Activated CD8-positive, alpha-beta memory T cell treated with anti-CD3 and anti-CD28 coated beads for 36 hours (primary cell): ENCODE data around the gene ATF4. TPM values are rescaled to one million over a fixed set of nuclear protein-coding genes. Genes with fewer than 3 reads are reported as not detected.

Source experiments
- CTCF ChIA-PET: fragments of 350-600 bp; sonication (Branson Sonifier 250); formaldehyde crosslinking; loops from one replicate; lab custom pipeline; 2021; ENCODE audit warnings: antibody characterized with exemption; lab: Charles Lee
- POLR2A ChIA-PET: fragments of 350-600 bp; sonication (Branson Sonifier 250); formaldehyde crosslinking; loops from one replicate; lab custom pipeline; 2021; ENCODE audit warnings: antibody characterized with exemption; lab: Charles Lee
- total RNA-seq, 2 experiments: library from RNA; stranded (reverse); gene quantifications; one replicate each; pipeline ENCODE4 v1.2.3, GENCODE V29; 2021

ATF4 gene
- total RNA-seq, 2 experiments from 2014 or later: 816 to 818 TPM

DNA sequence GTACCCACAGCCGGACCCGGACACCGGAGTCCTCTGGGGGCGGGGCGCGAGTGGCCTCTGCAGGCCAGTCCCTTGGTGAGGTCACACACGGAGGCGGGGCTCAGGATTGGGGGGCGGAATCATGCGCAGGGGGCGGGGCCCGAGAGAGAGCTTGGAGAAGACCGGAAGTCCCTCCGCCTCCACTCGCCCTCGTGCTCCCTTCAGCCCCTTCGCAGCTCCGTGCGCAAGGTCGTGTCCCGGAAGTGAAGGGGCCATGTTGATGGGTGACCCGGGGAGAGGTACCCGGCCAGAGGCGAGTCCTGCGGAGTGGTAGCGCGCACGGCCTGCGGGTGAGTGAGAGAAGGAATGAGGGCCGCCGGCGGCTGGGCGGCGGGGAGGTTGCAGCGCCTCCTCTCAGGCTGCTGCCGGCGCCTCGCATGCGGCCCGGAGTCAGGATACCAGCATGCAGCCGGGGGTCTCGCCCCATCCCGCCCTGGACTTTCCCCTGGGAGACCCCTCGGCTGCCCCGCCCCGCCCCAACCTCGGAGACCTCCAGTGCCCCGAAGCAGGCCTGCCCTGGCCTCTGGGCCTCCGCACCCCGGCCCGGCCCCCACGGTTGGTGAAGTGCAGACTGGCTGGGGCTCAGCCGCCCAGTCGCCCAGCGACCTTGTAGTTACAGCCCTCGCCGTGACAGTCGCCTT lies 18.1 kb upstream of the ATF4 start, which contains the start of gene MIEF1:
TSS of gene MIEF1 (plus strand) at position 182 of the 680 bp plus-strand sequence. CDS start 9,005 bp downstream, outside the sequence.
- ChIA-PET POLR2A (interaction anchor here (0.6 to 3.3 kb wide), 7 partner anchors 15 to 223 kb away, joined by 3 to 26 read pairs (median 5); partner anchors contain the start of genes ATF4 and RPL3), CTCF (interaction anchor here (0.6 to 3.9 kb wide), 6 partner anchors 9 to 27 kb away, joined by 3 to 18 read pairs (median 4); partner anchors contain the start of gene ATF4)

DNA sequence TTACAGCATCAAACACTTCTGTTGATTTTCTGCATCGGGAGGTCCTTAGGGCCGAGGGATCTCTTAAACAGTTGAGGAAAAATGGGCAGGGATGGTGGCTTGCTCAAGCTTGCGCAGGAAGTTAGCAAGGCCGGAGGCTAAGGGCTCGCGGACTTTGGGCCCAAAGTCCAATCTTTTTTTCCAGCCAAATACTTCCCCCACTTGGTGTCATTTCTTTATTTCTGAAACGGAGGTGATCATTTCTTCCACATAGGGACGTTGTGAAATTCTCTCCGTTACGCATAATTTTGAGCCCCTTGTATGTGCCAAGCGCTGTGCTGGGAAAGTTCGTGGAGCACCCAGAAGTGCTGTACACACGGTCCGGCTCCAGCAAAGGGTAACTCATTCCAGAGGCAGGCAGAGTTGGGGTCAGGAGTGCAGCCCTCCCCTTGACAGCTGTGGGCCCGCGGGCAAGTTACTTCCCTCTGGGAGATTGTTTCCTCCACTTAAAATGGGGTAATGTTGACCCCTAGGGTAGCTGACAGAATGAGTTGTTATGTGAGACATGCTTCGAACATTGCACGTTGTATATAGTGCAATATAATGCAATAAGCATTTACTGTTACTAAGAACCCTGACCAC lies 17.5 kb upstream of the ATF4 start:
- POLR2A ChIA-PET: interaction anchor here (1.2 to 3.3 kb wide), 3 partner anchors 13 to 20 kb away, joined by 4 to 26 read pairs (median 8); partner anchors contain the start of gene ATF4
- CTCF ChIA-PET: interaction anchor here (0.6 to 3.9 kb wide), 3 partner anchors 10 to 934 kb away, joined by 3 to 18 read pairs (median 11); no protein-coding TSS in a partner anchor

DNA sequence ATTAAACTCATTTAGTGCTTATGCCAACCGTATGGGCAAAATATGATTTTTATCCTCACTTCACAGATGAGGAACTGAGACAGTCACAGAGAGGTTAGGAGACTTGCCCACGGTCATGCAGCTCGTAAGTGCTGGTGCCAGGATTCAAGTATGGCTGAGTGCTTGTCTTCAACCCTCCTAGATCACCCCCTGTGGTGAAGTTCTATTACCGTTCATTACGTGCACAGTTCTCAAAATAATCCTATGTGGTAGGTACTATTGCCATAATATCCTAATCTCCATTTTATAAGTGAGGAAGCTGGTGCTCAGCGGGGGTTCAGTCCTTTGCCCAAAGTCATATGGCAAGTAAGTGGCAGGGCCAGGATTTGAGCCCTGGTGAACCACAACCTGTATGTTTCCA lies 16.7 kb upstream of the ATF4 start:
- CTCF ChIA-PET: interaction anchor here (0.6 to 3.9 kb wide), 3 partner anchors 10 to 933 kb away, joined by 3 to 18 read pairs (median 5); no protein-coding TSS in a partner anchor
- POLR2A ChIA-PET: interaction anchor here (1.2 to 3.3 kb wide), 2 partner anchors 12 to 17 kb away, joined by 4 to 26 read pairs; partner anchors contain the start of gene ATF4

DNA sequence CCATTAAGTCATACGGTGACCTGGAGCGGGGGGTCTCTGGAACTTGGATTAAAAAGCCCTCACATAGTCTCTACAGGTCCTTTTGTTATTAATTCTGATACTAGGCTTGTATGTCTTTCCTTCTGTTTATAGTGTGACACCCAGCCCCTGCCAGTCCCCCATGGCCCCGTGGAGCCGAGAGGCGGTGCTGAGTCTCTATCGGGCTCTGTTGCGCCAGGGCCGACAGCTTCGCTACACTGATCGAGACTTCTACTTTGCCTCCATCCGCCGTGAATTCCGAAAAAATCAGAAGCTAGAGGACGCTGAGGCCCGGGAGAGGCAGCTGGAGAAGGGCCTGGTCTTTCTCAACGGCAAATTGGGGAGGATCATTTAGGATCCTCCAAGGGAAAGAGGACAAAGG lies 16.3 kb upstream of the ATF4 start:
- POLR2A ChIA-PET: interaction anchor here (1.2 to 3.3 kb wide), 2 partner anchors 12 to 16 kb away, joined by 4 to 26 read pairs; partner anchors contain the start of gene ATF4
- CTCF ChIA-PET: interaction anchor here (2.1 to 3.9 kb wide), 2 partner anchors 9 to 10 kb away, joined by 5 to 18 read pairs; no protein-coding TSS in a partner anchor

DNA sequence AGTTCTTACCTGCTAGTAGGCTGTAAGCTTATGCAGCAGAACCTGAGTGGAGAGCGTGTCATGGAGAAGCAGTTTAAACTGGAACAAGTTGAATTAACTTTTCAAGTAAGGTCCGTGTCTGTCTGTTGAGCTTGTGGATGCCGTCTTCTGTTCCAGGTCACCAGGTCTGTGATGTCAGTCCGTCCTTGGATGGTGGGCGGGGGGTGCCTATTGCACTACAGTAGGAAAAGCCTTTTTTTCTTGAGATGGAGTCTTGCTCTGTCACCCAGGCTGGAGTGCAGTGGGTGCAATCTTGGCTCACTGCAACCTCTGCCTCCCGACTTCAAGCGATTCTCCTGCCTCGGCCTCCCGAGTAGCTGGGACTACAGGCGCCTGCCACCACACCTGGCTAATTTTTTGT lies 13.3 kb upstream of the ATF4 start:
- CTCF ChIA-PET: interaction anchor here (0.7 kb wide), 1 partner anchor 10 kb away, joined by 4 read pairs; no protein-coding TSS in a partner anchor
- POLR2A ChIA-PET: interaction anchor here (0.7 to 0.8 kb wide), 2 partner anchors 13 kb away, joined by 3 to 4 read pairs; partner anchors contain the start of gene ATF4

DNA sequence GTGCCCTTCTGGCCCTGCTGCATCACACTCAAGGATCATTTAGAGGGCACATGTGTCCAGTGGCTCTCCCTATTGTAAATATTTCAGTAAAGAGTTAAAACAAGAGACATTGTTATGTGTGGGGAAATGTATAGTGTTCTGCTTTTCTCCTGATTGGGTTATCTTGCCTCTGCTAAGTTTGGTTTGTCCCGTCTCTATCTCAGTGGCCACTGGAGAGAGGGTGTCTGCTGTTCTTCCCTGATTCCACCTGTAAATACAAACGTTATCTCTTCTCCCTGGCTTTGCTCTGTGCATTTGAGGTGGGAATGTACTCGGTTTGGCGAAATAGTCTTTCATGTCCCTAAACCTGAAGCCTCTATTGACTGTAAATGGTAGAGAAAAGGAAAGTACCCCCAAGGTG lies 12.0 kb upstream of the ATF4 start:
- CTCF ChIA-PET: no interaction called here

DNA sequence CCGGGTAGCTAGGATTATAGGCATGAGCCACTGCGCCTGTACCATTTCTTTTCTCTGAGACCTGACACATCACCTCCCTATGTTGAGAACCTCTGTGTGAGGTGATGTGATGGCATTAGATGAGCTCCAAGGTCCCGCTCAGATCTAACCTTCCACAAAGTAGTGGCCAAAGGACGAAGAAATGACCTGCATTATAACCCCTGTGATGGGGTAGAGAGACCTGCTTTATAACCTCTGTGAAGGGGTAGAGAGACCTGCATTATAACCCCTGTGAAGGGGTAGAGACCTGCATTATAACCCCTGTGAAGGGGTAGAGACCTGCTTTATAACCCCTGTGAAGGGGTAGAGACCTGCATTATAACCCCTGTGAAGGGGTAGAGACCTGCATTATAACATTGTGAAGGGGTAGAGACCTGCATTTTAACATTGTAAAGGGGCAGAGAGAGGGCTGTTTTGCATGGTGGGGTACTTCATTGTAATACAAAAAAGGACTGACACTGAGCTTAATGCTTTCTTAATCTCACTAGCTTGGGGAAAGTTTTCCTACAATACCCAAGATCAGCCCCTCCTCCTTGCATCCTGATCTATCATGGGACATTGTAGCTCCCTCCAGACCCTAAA lies 9.7 kb upstream of the ATF4 start:
- POLR2A ChIA-PET: no interaction called here
- CTCF ChIA-PET: interaction anchor here (1.3 to 1.8 kb wide), 3 partner anchors 14 to 18 kb away, joined by 4 to 10 read pairs (median 4); no protein-coding TSS in a partner anchor

More for the DNA sequence above, 12.0 kb upstream of the ATF4 start:
- POLR2A ChIA-PET: interaction anchor here (0.6 kb wide), 1 partner anchor 203 kb away, joined by 3 read pairs; no protein-coding TSS in a partner anchor

DNA sequence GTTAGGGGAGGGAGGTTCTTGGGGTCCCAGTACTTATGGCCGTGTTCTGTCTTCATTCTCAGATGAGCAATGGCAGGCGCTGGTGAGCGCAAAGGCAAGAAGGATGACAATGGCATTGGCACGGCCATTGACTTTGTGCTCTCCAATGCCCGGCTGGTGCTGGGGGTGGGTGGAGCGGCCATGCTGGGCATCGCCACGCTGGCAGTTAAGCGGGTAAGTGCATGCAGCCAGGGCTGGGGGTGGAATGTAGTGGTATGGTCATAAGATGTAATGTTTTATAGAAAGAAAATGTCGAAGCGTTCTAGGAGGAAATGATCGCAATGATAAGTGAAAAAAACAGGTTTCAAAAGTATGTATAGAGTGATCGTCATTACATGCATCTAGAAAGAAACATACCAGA lies 9.1 kb upstream of the ATF4 start:
- CTCF ChIA-PET: no interaction called here
- POLR2A ChIA-PET: no interaction called here

DNA sequence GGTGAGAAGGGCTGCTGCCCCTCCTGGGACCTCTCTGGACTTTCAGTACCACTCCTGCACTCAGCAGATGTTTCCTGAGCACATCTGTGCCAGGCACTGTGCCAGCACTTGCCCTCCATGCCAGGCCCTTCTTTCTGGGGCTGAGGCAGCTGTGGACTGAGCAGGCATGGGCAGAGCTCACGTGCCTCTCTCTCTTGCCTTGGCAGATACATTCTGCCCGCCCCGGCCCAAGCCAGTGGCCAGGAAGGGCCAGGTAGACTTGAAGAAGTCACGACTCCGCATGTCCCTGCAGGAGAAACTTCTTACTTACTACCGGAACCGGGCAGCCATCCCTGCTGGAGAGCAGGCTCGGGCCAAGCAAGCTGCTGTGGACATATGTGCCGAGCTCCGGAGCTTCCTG lies 8.3 kb upstream of the ATF4 start:
- CTCF ChIA-PET: interaction anchor here (1.7 to 3.2 kb wide), 2 partner anchors 8 to 18 kb away, joined by 7 to 18 read pairs; partner anchors contain the start of gene MIEF1
- POLR2A ChIA-PET: interaction anchor here (0.7 kb wide), 1 partner anchor 13 kb away, joined by 5 read pairs; no protein-coding TSS in a partner anchor

DNA sequence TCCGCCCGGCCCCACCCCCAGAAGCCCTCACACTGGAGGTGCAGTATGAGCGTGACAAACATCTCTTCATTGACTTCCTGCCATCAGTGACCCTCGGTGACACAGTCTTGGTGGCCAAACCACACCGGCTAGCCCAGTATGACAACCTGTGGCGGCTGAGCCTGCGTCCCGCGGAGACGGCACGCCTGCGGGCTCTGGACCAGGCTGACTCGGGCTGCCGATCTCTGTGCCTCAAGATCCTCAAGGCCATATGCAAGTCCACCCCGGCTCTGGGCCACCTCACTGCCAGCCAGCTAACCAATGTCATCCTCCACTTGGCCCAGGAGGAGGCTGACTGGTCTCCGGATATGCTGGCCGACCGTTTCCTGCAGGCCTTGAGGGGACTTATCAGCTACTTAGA lies 6.6 kb upstream of the ATF4 start:
- CTCF ChIA-PET: interaction anchor here (1.4 to 3.2 kb wide), 3 partner anchors 10 to 20 kb away, joined by 7 to 18 read pairs (median 8); partner anchors contain the start of gene MIEF1

DNA sequence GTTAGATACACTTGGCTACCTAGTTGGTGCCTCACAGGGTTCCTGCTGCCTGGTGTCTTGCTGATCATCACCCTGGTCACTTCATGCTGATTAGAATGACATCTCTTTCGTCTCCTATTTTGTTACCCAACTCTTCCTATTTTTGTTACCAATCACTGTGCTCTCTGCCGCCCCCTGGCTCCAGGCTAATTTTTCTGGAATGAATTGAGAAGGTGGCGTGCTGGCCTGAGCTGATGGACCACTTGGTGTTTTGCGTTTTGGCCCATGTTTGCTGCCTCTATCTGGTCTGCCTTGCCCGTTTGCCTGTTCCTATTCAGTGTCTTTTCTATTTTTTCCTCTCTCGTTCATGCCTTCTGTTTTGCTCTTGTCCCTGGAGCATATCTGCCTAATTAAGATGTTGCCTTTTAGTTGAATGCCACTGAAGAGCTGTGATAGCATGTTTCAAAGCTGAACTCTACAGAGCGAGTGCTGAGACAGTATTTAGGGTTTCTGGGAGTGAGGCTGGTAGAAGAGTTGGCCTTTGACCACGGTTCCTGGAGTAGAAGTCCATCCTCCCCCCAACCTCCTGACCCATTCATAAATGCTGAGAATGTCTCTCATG lies 5.9 kb upstream of the ATF4 start:
- POLR2A ChIA-PET: interaction anchor here (0.5 kb wide), 2 partner anchors 380 to 1682 kb away, joined by 3 to 4 read pairs; no protein-coding TSS in a partner anchor
- CTCF ChIA-PET: interaction anchor here (1.0 to 3.2 kb wide), 5 partner anchors 11 to 21 kb away, joined by 3 to 18 read pairs (median 7); partner anchors contain the start of gene MIEF1

More for the DNA sequence above, 6.6 kb upstream of the ATF4 start:
- POLR2A ChIA-PET: interaction anchor here (0.5 kb wide), 2 partner anchors 380 to 1682 kb away, joined by 3 to 4 read pairs; no protein-coding TSS in a partner anchor

DNA sequence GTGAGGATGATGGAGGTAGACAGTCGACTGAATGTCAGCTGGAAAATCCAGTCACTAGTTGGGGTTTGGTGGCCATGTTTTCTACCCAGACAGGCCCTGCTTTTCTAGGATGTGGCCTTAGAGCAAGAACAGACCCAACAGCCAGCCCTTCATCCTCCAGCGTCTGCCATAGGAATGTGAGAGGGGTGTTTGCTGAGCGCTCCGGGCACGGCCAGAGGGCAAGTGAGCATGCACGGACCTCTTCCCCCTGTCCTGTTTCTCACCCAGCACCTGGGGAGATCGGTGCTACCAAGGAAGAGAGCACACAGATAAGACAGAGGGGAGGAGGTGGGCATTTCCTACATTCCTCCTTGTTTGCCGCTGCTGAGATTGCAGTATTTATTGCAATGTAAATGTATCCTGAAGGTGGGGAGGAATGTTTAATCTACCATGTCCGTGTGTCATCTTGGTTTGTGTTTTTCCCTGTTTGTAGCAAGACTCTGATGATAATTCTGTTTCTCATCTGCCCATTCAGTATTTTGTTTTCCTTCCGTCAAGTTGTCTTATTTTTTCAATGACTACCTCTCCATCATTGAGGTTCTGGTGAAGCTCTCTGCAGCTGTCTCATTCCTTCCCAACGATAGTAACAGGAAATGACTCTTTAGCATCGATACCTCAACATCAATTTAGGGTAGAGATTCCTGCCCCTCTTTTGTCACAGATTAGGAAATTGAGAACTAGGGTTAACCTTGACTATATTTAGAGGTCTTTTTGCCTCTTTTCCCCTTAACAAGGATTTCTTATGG lies 4.9 kb upstream of the ATF4 start:
- POLR2A ChIA-PET: interaction anchor here (0.9 to 2.5 kb wide), 2 partner anchors 12 to 14 kb away, joined by 4 to 9 read pairs; partner anchors contain the start of gene MIEF1
- CTCF ChIA-PET: interaction anchor here (0.9 to 2.7 kb wide), 7 partner anchors 11 to 22 kb away, joined by 3 to 19 read pairs (median 6); partner anchors contain the start of gene MIEF1

DNA sequence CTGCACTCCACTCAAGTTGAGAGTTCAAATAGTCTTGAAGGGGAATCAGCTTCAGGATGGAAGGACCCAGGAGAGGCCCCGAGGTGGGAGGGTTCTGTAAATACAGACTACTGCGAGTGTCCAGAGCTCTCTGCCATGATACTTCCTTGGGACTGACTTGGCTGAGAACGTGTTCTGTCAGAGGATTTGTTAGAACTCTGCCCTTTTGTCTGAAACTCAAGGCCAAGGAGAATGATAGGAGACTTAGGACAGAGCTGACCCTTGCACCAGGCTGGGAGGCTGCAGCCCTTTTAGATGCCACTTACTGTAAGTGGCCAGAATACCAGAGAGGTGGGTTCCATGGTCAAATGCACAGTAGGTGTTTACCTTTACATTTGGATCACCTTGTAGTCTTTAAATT lies 2.9 kb upstream of the ATF4 start:
- CTCF ChIA-PET: interaction anchor here (1.1 to 2.7 kb wide), 8 partner anchors 12 to 25 kb away, joined by 3 to 19 read pairs (median 3); partner anchors contain the start of gene MIEF1
- POLR2A ChIA-PET: interaction anchor here (2.5 kb wide), 1 partner anchor 16 kb away, joined by 9 read pairs; the partner anchor contains the start of gene MIEF1

DNA sequence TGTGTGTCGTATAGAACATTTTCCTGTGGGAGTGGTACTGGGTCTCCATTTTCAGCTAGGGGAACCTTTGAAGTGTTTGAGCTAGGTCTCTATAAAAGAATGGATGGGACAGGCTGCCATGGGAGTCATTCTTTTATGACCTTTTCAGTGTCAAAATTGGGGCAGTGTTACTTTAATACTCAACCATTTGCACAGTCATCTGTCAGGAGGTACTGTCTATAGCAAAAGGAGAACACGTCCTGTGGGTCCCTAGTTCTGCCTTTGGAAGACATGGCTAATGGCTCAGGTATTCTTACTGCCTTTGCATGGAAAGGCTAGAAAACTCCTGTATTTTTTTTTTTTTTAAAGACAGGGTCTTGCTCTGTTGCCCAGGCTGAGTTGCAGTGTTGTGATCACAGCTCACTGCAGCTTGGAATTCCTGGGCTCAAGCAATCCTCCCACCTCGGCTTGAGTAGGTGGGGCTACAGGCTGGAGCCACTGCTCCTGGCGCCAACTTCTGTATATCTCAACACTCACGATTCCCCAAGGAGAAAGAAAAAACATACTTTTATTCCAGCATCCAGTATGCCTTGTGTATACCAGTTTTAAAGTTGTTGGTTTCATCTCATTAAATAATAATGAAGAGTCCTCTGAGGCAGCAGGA lies 2.1 kb upstream of the ATF4 start:
- ChIA-PET CTCF (interaction anchor here (1.1 to 2.7 kb wide), 6 partner anchors 11 to 26 kb away, joined by 3 to 19 read pairs (median 3); partner anchors contain the start of gene MIEF1), POLR2A (interaction anchor here (2.5 kb wide), 1 partner anchor 16 kb away, joined by 9 read pairs; the partner anchor contains the start of gene MIEF1)

DNA sequence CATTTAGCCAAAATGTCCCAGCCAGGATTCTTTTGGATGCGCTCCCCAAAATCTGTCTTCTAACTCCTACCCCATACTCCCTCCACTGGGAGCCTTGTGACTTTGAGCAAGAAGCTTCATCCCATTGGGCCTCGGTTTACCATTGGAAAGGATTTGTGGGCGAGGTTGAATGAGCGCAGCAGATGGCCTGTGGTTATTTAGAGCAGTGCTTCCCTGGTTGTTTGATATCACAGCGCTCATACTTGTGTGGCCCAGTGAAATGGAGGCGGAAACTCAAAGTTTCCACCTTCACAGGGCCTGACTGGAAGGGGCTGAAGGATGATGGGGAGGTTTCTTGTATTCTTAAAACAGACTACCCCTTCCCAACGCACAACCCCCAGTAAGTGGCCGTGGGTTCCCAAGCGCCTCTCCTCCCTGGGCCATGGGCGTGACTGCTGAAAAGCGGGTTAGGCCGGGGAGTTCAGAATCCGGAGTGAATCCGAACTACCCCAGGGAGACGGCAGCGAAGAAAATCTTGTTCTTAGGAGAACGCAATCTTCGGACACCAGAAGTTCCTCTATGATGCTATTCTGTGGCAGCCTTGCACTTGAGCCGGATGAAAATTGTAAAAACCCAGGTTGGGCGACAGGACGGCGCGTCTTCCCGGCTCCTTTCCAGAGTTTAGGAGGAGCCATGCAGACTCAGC lies 1.2 kb upstream of the ATF4 start:
- ChIA-PET CTCF (interaction anchor here (1.0 to 2.2 kb wide), 3 partner anchors 10 to 26 kb away, joined by 4 to 16 read pairs (median 6); no protein-coding TSS in a partner anchor), POLR2A (interaction anchor here (0.5 to 2.3 kb wide), 11 partner anchors 10 to 506 kb away, joined by 3 to 26 read pairs (median 4); partner anchors contain the start of genes MIEF1 and RPL3)
